HG03175 (cell line): ENCODE data around the gene ATP10D.

ENCODE experiments used
- ATAC-seq: cut with Tn5 transposase; IDR thresholded peaks from one replicate; pipeline ENCODE4 v1.9.1; 2021; ENCODE audit warnings: mild to moderate bottlenecking, moderate library complexity; ENCODE audit not compliant: unreplicated experiment

ATP10D gene

DNA sequence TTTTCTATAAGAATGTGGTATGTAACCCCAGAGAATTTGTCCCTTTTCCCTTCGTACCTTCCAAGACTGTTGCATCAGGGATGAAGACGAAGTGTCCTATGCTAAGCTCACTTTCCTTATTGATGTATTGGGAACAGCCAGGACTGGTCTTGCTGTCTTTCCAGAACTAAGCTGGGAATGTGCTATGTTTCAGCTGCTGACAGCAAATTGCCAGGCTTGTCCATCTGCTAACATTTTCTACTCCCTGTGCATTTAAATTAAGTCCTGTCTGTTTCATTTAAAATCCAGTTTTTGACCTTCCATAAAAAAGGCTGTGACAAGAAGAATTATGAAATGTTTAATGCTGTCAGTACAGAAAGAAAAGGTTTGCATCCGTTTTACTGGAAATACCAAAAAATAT, 87.9 kb downstream of the ATP10D start:
- no peak for ATAC-seq

DNA sequence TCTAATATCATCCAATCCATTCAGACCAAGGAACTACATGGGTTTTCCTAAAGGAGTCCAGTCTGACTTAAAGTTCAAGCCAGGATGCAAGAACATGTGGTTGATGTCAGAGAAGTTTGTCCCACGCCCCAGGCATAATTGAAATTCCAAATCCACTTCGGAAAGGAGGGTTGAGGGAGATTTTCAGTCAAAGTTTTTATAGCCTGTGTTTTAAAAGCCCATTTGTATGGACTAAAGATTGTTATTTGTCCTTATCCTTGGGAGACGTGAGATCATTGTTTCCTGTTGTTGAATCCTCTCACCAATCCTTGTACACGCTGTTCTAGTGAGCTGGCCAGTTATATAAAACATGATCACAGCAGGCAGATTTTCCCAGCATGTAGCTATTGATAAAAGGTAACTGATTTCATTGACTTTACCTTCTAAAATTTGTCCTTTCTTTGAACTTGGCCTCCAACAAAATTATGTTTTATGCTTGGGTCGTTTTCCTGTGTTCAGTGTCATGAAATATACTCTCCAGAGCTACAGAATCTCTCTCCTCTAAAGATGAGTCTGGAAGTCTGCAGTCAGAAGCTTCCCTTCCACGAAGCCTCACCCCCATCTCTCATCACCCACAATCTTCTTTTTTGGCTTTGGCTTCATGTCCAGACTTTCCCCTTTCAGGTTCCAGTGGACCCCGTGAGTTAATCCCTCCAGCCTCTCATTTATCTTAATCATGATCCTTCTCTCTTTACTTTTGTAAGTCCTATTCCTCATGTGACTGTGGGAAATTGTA, 92.9 kb downstream of the ATP10D start:
- ATAC-seq, result no peak

DNA sequence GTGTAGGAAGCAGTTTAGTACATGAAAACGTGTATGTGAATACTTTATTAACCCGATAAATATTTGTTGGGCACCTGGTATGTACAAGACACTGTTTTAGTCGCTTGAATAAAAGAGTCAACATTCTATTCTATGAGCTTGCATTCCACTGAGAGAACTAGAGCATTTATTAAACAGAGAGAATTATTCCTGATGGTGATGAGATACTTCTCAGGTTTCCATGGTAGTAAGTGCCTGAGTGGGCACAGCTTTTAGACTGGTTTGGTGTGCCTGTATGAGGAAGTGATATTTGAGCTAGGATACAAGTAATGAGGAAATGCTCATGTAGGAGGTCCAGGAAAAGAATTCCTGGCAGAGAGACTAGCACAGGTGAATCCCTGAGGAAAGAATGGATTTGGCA, 94.2 kb downstream of the ATP10D start:
- ATAC-seq, result no peak

DNA sequence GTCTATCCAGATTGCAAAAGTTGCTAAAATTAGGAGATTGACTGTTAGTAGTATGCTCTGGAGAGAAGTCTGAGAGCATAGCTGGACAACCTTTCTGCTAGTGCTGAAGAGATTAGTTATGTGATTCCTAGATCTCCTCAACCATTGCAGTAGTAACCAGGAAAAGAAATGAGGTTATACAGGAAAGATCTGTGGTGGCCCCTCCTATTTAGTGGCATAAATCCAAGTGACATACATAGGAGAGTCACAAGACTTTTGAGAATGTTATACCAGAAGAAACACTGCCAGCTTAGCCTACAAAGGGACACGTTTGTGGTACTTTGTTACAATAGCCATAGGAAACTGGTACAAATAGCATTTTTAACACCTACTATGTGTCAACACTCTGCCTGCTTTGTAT, 105.2 kb downstream of the ATP10D start:
- ATAC-seq, result no peak

DNA sequence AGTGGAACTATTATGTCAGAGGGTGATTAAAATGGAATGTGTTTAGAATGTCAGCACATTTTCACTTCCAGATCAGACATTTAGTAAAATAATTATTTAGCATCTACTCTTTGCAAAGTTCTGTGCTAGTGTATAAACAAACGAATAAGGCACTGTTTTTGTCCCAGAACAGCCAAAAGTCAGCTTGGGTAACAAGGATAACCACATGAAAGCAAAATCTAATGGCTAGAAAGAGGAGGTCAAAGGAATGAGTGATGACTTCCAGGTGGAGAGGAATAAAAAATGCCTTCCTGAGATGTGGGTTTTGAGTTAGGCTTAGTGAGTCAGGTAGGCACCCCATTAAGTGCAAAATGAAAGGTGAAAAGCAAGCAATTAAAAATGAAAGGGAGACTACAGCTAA, 112.6 kb downstream of the ATP10D start:
- no peak for ATAC-seq

DNA sequence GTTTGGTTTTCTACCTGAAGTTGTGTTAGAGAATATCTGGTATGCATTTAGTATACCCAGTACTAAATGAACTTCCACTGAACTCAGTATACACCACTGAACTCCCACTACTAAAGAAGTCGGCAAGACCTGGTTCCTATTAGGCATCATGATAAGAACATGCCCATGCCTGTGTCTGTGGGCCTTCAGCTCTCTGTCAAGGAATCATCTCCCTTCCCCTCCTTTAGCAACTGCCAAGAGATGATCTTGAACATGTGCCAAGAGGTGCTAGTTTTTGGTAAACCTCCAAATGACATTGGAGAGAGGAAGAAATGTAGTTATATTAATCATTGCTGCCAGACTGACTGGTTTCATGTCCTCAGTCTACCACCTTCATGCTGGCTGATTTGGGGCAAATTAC, 113.2 kb downstream of the ATP10D start:
- no peak for ATAC-seq

DNA sequence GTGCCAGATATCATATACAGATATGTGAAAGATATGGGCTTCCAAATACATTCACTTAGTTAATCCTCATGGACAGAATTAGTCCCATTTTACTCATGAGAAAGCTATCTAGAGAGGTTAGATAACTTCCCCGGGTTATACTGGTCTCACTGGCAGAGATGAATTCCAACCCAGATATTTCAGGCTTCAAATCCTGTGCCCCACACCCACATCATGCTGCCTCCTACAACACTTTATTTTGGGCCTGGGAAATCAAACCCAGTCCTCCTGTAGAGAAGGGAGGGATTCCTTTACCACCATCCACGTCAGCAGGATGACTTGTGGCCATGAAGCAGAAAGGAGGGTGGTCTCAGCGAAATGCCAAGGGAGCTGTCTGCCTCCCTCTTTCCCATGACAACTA, 113.8 kb downstream of the ATP10D start:
- no peak for ATAC-seq

DNA sequence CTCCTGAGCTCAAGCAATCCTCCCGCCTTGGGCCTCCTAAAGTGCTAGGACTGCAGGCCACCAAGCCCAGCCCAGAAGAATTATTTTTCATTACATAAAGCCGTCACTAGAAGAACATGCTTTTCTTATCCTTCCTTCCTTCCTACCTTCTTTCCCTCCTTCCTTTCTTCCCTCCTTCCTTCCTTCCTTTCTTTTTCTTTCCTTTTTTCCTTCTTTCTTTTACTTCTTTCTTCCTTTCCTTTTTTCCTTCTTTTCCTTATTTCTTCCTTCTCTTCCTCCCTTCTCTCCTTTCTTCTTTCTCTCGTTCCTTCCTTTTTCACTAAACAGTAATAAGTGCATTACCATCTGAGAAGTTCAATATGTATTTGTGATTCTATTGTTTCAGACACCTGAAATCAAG, 121.4 kb downstream of the ATP10D start:
- no peak for ATAC-seq

DNA sequence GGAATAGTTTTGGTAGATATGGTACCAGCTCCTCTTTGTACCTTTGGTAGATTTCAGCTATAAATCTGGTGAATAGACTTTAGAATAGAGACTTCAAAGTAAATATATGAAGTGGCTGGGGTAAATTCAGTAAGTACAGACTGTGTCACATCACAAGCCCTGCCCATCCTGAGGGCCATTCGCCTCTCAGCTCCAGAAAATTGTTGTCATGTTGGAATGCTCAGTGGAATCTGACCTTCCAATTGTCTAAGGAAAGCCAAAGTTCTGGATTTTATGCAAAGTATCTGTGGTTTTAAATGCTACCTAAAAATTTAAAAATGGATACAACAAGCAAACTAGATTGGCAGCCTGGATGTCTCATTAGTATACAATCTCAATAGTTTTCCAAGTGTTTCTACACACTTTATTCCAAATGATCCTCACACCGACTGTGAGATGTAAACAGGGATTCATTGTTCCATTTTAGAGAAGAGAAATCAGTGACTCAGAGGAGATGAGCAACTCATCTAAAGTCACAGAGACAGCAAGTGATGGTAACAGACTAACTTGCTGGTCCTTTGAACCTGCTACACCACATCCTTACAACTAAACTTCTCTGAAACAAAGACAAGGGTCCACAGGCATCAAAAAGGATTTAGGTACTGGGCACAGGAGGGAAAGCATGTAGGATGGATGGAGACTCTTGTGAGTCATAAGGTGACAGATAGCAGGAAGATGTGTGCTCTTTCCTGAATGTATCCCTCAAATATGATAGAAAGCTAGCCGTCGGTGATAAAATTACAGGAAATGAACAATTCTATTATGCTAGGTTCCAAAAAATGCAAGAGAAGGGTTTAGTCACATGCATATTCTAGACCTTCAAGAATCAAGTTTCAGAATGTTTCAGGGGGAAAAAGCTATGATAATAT, 127.3 kb downstream of the ATP10D start:
- no peak for ATAC-seq

DNA sequence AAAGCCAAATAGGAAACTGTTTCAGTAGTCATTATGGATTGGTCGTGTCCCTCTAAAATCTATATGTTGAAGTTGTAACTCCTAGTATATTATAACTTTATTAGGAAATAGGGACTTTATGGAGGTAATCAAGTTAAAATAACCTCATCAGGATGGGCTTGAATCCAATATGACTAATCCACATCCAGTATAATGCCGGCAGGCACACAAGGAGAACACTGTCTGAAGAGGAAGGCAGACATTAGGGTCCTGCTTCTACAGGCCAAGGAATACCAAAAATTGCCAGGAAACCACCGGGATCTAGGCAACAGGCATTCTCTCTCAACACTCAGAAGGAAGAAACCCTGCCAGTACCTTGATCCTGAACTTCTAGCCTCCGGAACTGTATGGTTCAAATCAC, 130.3 kb downstream of the ATP10D start:
- ATAC-seq, result no peak

DNA sequence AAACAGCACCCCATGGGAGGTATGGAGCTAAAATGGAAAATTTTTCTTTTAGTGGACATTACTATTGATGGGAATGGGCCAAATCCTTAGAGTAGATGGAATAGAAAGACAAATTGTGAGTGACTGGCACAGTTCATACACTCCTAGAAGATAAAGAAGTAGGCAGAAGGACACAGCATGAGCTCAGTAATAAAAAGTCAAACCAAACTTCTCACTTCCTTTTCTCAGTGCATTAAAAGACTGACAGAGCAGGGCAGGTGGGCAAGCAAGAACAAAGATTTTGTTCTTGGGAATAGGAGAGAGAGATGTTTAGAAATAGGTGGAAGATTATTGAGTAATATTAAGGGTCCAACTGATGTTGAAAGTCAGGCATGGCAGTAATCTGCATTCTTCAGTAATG, 132.5 kb downstream of the ATP10D start:
- ATAC-seq, result no peak

DNA sequence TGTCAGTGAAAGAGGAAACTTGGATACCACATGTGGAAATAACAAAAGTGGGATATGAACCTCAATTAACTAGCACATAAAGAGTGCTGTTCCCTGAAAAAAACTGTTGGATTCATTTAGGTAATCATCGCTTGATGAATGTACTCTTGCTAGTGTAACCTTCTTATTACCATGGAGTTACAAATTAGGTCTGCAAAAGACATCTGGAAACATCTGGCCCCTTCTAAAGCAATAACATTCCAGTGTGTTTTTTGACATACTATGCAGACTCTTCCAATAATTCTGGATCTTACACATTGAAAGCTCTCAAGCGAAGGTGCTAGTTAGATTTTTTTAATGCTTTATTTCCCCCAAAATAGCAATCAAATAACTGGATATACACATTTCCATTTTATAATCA, 134.6 kb downstream of the ATP10D start:
- ATAC-seq, result no peak

DNA sequence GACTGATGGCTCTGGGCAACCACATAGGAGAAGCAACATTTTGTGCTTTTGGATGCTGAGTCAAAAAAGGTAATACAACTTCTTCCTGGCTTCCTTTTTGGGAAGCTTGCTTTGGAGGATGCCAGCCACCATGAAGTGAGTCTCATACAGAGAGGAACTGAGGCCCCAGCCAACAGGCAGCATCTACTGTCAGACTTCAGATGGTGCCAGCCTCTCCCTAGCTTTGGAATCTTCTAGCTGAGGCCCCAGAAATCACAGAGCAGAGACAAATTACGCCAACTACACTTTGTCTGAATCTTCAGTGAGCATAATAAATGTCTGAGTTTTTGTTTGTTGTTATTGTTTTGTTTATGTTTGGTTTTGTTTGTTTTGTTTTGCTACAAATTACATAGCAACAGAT, 136.1 kb downstream of the ATP10D start:
- no peak for ATAC-seq

DNA sequence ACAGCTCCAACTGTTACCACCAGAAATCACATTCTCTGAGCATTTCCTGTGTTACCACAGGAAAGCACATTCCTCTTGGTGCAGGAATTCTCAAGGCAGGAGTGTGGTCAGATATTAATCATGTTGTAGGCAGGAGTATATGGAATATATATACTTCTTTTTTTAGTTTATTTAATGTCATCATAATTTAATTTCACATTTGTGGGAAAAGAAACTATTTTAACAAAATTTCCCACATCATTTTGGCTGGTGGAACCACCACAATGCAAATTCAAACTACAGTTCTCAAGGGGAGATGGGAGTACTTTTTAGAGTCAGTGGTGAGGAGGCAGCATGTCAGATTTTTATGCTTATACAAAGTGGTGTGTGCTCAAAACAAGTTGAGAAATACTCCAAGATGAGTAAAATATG, 139.0 kb downstream of the ATP10D start:
- ATAC-seq, result no peak

DNA sequence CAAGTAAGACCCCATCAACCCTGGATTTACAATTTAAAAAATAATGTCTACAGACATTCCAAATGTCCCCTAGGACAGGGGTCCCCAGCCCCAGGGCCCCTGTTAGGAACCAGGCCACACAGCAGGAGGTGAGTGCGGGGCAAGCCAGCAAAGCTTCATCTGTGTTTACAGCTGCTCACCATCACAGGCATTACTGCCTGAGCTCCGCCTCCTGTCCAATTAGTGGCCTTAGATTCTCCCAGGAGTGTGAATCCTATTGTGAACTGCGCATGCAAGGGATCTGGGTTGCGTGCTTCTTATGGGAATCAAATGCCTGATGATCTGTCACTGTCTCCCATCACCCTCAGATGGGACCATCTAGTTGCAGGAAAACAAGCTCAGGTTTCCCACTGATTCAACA, 146.1 kb downstream of the ATP10D start:
- no peak for ATAC-seq

DNA sequence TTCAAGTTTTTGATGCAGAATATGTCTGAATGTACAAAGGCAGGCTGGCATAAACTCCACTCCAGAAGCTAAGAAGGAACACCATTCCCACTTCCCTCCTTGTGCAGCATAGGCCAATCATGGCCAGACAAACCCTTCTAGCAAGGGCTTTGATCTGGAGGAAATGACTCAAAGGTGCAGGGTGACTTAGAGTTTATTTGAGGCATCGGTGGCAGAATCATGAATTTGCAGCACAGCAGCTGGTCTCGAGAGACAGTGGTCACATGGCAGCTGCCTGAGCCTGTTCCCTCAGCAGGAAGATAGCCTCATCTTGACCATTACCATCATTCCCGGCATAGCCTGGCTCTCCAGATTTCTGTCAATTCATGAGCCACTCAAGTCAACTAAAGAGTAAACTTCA, 154.5 kb downstream of the ATP10D start:
- ATAC-seq, result no peak

DNA sequence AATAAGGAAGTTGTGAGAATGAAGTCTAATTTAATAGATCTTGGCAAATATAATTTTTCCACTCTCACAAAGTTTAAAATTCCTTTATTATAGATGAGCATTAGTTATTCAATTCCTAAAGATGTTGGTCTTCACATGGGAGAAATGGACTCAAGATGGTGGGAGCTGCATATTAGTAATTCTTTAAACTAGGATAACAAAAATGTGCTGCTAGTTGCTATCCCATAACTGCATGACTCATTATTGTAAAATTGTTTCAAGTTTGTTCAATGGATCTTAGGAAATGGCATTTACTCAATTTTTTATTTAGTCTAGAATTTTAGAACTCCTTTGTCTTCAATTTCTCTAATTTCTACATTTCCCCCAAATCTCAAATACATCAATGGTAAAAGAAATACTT, 155.8 kb downstream of the ATP10D start:
- no peak for ATAC-seq

DNA sequence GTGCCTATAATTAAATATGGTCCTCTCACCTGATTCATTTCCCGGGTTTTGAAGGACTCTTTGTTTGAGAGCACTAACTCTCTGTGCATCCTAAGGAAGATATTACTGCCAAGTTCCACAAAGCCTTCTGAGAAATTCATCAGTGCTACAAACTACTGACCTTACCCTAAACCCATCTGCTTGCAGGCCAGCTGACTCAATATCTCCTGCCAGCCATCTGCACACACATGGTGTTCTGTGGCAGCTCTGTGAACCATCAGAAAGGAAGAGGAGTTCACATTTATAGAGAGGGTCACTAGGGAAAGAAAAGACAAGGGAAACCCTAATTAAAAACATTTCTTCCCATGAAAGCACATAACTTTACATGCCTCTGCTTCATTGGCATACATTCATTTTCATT, 156.7 kb downstream of the ATP10D start:
- ATAC-seq, result no peak

DNA sequence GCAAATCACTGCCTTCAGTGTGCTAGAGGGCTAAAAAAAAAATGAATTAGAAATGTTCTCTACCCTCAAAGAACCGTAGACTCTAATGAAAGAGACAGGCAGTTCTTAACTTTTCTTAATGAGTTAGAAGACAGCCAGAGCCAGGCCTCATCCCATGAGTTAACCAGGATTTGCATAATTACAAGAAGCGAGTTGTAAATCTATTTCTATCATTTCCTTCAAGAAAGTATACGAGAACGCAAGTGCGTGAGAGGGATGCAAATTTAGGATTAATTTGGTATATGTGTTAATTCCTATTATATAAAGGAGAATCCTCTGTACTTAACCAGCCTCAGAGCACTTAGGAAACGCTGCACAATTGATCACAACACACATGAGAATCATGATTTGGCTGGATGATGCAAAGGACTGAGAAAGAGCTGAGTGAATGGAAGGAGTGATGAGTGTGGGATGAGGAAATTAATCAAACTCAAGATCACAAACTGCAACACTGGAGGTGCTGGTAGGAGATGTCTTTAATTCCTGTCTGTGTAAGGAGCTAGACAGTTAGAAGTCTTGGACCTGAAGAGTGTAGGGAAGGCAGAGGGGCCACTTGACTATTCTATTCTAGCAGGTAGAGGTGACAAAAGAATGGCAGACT, 157.2 kb downstream of the ATP10D start:
- no peak for ATAC-seq
